HG03558 (cell line): ENCODE results near the gene HOATZ.

ENCODE experiments used
- ATAC-seq: cut with Tn5 transposase; IDR thresholded peaks from one replicate; pipeline ENCODE4 v1.9.1; 2021; ENCODE audit warnings: moderate number of reproducible peaks; ENCODE audit not compliant: unreplicated experiment; ENCODE audit errors: extremely low read depth

Gene HOATZ

DNA sequence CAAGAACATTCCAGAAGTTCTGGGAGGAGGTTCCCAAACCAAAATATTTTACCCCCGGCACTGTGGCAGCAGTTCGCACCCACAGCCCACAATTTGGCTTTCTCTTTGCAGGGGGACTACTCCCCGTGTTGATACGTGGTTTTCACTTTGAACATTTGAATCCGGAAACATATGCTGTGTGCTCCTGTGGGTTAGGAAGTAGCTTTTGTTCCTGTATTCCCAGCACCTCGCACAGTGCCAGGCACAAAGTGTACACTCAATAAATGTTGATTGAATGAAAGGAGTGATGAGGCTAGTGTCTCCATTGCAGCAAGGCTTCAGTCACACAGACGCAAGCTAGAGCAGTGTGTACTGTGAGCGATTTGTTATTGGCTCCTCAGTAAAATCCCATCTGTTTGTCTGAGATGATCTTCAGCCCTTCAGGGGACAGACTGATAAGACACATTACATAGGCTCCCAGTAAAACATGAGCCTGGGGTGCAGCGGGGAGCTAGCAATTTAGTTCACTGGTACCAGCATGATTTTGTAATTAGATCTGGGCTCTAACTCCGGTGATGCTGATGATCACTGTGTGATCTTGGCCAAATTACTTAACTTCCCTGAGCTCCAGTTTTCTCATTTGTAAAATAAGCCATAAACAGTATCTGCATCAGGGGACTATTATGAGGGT is 28.2 kb downstream of the HOATZ start:
- ATAC-seq, result no peak

DNA sequence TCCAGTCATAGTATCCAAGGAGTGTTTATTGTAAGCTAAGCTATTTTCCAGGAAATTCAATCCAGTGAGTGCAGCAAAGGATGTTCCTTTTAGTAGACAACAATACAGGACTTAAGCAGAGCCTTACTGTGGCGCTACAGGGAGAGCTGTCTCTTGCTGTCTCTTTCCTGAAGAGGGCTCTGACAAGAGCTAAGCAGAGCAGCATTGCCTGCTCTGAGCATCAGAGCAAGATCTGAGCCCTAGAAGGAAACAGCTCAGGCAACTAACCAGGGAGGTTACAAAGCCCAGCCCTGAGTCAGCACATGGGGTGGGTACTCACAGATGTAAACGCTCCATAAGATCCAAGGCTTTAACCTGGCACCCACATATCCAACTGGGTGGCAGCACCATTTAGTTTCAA is 33.9 kb downstream of the HOATZ start:
- ATAC-seq, result no peak

DNA sequence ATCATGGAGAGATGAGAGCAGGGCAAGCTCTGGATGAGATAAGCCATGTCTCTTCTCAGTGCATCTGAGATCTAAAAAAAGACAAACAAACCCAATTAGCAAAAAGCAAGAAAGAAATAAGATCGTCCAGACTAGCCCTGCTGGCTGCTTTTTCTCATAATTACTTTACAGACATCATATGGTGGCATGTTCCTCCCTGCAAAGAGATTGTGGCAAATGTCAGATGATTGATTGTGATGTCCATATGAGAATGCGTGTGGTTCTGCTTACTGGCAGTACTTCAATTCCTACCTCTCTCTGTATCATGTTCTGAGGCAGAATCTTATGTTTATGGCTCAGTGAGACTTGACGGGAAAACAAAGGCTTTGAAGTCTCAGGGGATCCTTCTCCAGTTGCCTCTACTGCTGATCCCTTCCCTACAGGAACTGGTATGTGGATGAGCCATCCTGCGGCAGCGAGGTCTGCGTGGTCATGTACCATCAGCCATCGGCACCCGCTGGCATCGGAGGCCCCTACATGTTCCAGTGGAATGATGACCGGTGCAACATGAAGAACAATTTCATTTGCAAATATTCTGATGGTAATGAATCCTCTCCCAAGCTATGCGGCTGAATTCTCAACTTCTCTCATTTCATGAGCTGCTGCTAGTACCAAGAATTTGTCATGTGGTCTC is 34.8 kb downstream of the HOATZ start:
- no peak for ATAC-seq

DNA sequence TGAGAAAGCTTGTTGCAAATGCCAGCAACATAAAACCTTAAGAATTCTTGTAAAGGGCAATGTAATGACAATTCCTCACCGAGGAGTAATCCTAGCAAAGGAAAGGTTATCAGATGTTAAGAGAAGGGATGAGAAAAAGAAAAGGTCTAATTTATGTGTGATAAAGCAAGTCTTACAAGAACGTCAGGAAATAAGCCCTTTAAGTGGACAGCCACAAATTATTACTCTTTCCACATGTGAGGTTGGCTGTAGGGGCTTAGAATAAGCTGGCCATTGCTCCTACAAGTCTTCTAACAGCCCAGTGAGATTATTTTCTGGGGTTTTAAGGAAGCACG is 35.3 kb downstream of the HOATZ start:
- ATAC-seq, result no peak

DNA sequence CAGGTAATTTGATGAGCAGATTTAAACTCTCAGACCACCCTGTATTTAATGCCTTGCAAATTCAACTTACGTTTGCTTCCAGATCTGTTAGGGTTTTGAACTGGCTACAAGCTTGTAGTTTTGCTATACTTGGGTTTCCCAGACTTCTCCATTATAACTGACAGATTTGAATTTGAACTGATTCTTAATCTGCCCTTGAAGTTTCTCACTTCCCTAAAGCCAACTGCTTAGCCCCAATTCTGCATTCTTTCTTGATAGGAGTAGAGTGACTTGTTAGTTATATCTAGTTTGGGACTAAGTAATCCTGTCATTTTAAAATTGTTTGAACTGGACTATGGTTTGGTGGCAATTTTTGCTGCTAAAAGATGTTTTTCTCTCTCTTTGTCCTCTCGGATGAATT is 35.7 kb downstream of the HOATZ start:
- ATAC-seq, result no peak

DNA sequence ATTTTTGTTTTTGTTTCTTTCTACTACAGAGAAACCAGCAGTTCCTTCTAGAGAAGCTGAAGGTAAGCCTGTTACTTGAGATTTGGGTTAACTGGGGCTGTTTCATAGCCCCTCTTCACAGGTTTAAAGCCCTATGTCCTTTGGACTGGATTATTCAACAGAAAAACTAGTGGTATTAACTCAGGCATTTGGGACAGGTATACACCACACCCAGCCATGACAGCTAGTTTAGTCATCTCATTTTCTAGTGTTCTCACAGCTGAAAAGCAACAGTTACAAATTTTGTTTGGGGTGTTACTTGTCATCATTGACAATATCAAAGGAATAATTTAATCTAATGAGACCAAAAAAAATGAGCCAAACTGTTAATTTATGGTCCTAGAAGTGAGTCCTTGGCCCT is 40.0 kb downstream of the HOATZ start:
- no peak for ATAC-seq

DNA sequence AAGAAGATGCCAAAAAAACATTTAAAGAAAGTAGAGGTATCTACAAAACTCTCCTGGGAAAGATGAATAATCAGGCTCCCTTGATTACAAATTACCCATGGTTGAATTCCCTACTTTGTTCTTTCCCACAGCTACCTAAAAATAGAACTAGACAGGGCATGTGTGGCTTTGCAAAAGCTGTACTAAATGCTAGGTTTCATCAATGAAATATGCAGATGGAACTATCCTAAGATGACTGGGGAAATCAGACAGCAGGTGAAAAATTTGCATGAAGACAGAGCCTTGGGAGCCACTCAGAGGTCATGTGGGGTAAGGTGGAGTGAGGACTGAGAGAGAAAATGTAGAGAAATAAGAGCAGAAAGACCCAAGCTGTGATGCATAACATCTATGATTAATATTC is 40.7 kb downstream of the HOATZ start:
- ATAC-seq, result no peak

DNA sequence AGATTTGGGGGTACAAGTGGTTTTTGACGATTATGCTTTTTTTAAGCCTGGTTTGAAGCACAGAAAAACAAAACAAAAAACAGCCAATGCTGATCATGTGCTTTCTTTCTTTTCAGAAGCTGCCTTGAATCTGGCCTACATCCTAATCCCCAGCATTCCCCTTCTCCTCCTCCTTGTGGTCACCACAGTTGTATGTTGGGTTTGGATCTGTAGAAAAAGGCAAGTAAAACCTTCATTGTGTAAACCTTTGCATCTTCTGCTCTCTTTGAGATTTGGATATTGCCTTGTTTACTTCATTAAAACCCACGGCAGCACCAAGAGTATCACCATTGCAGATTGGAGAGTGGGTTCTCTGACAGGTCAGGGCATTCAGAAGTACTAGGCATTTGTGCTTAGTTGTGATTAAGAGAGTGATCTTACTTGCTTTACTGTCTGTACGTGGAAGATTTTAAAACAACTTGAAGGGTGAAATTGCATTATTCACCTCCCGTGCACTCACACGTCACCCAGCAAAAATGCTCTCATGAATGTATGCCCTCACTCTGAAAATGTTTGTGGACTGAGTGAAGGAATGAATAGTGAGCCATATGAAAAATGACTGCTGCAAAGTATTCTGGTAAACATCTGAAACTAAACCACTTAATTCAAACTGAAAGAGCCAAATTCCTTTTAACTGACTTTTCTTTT is 43.0 kb downstream of the HOATZ start:
- ATAC-seq, result no peak

DNA sequence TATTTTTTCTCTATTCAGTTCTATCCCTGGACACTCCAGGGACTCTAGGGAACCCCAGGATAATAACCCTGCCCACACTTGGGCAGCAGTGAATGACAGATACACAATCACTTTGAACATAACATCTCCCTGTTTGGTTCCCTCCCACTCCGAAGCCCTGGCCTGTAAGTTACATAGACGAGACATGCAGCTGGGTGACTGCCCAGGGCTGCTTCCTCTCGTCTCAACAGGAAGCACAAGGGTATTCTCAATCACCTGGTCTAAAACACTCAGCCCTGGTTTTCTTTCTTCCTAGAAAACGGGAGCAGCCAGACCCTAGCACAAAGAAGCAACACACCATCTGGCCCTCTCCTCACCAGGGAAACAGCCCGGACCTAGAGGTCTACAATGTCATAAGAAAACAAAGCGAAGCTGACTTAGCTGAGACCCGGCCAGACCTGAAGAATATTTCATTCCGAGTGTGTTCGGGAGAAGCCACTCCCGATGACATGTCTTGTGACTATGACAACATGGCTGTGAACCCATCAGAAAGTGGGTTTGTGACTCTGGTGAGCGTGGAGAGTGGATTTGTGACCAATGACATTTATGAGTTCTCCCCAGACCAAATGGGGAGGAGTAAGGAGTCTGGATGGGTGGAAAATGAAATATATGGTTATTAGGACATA is 45.4 kb downstream of the HOATZ start:
- ATAC-seq, result no peak

DNA sequence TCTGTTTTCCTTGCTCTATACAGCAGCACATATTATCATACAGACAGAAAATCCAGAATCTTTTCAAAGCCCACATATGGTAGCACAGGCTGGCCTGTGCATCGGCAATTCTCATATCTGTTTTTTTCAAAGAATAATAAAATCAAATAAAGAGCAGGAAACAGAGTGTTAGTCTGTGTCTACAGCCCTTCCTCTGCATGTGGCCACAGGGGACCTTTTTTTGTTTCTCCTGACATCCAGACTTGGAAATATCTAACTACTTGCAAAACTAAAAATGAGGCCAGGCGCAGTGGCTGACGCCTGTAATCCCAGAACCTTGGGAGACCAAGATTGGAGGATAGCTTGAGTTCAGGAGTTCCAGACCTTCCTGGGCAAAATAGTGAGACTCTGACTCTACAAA is 46.2 kb downstream of the HOATZ start:
- no peak for ATAC-seq

DNA sequence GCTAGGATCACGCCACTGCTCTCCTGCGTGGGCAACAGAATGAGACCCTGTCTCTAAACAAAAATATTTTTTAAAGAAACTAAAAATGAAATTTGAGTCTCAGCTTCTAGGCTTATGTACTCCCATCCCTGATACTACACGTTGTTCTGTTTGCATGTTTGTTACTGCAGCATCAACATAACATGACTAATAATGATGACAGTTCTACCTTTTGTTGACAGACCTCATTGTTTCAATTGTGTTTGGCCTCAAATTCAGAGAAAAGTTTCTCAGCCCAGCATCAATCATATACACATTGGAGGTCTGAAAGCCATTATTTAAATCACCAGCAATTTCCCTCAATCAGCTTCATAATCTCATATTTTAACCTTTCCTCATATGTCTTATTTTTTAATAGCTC is 46.7 kb downstream of the HOATZ start:
- ATAC-seq, result no peak

DNA sequence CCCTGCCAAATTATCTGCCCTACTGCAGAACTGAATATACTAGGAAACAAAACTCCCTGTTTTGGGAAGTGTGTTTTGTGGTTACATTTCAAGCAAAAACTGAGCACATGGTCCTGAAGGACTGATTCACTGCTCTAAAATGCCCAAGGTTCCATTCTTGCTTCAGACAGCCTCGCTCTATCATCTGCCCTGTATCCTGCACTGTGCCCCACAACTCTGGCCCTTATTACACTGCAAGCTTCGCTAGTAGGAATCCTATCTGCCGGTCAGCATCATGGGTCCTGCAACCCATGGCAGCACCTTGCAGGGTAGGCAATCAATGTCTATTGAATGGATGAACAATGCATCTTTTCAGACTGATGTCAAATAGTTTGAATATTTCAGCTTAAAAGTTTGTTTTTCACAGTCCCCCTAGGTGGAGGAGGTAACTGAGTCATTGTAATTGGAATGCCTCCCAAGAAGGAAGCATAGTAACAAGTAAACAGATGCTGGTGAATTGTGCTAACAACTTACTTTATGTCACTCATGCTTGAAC is 47.3 kb downstream of the HOATZ start:
- no peak for ATAC-seq

DNA sequence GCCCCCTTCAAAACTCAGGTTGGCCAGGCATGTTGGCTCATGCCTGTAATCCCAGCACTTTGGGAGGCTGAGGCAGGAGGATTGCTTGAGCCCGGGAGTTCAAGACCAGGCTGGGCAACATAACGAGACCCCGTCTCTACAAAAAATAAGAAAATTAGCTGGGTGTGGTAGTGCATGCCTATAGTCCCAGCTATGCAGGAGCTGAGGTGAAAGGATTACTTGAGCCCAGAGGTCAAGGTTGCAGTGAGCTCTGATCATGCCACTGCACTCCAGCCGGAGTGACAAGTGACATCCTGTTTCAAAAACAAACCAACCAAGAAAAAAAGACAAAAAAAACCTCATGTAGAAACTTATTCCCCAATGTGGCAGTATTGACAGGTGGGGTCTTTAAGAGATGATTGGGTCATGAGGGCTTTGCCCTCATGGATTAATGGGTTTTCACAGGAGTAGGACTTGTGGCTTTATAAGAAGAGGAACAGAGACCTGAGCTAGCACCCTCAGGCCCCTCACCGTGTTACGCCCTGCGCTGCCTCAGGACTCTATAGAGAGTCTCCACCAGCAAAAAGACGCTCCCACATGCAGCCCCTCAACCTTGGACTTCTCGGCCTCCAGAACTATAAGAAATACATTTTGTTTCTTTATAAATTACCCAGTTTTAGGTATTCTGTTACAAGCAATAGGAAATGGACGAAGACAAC is 48.3 kb downstream of the HOATZ start:
- ATAC-seq, result no peak

DNA sequence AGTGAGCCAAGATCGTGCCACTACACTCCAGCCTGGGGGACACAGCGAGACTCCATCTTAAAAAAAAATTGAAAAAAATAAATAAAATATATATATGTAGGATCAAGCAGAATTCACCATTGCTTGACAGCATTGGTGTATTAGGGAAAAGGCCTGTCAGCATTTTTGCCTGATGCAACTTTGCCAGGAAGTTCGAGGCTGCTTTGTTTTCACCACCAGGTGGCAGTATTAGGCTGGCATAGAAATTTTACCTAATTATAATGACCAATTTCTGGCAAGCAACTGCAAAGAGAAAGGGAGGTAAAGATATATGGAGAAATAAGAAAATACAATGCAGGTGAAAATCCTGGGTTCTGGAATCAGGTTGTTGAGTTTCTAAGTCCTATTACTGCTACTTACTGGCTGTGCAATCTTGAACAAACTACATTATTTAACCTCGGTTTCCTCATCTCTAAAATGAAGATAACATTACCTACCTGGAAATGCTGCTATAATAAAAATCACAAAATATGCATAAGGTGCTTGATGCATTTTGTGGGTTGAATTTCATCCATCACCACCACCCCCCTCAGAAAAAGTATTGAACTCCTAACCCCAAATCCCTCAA is 50.6 kb downstream of the HOATZ start:
- no peak for ATAC-seq

DNA sequence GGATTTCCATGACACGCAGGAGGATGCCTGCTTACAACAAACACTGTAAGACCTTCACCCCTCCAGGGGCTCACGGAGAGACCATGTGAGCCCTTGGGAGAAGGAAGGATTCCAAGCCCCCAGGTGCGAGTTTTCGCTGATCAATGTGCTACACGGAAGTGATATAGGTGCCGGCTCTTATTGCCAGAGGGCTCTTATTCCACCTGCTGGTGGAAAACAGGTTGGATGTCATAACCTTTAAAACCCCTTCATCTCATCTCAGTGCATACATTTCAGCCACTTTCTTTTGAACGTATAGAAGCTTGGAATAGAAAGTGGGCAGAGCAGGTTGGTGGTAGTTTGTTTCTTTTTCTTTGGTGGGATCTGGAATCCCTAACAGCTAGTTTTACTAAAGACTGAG is 51.7 kb downstream of the HOATZ start:
- no peak for ATAC-seq

DNA sequence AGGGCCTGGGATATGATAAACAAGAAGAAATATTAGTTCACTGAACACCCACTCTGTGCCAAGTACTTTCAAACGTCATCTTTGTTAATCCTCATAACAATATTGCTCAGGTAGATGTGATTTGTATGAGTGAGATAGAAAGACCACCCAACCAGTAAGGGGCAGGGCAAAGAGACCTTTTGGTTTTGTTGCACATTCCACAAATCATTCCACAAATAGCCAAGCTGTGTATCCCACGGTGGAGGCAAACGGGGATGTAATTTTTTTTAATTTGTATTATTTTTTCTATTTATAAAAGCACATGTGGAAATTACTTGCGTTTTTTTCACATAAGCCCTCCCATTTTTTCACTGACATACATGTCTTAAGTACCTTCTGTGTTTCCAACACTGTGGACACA is 54.9 kb downstream of the HOATZ start:
- no peak for ATAC-seq

DNA sequence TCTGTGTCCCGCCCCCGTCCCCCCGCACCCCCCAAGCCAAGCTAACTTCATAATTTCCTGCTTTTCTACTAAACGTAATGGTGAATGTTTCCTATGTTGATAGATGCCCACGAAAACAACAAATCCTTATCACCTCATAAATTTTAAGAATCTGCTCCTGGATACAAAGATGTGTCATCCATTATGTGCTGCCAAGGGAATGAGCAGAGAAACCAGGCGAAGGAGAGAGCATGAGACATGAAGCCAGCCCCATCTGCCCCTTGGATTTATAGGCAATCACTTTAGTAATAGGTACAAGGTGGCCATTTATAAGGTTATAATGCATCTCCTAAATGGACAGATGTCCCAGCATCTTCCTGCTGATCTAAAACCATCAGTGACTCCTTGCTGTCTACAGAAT is 56.2 kb downstream of the HOATZ start:
- no peak for ATAC-seq

DNA sequence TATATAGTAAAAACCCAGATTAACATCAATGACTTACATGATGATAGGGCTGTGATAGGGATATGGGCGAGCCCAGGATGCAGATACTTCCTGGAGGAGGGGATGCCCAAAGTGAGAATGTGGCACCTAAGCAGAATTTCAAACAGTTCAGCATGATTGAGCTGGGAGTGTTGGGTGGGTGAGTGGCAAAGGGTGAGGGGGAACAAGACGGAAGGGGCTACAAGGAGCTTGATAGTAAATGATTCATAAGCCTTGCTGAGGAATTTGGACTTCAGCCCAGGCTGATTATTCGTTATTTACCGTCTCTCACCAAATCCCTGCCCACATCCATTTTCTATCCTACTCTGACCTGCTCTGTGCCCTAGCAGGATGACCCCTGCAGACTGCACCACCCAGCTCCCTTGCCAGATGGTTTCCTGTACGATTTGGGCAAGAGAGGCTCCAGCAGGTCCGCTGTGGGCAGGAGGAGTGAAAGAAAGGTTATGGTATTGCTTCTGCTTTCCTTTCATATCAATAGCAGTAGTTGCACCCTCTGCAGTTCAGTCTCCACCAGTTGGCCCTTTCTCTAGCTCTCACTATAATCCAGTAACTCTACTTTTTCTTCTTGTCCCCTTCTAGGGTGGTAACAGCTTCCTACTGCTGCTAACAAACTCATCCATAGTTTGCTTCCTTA is 57.4 kb downstream of the HOATZ start:
- ATAC-seq, result no peak

DNA sequence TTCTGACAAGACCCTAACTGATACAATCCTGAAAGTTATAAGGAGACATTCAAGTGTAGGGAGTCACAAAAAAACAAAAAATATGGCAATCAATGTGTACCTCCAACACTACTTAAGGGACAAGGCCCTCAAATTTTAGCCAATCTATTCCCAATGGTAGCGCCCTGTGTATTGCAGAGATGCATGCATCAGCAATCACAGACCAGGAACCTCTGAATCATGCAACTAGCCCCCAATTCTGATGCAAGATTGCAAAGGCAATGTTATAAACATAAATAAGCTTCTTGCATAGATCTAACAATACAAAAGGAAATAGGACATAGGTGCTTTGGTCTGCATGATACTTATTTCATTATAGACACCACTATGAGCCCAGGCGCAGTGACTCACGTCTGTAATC is 58.0 kb downstream of the HOATZ start:
- no peak for ATAC-seq

DNA sequence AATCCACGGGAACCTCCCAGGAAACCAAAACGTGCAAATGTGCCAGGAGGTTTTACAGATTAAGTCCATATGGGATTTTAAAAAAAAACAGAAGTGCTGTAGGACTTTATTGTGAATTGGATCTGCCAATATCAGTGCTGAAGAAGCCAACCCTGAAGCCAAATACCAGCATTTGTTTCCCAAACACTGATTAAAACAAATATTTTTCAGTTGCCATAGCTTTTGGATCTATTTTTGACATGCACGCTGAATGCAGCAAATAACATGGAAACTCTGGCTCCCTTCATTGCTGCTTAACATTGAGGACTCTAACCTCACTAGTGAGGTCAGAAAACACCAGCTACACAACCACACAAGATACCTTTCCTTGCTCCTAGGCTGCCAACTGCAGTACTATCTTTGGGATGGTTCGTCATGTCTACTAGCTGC is 59.3 kb downstream of the HOATZ start:
- no peak for ATAC-seq
